Measurements from ENCODE around the gene CPEB4.

The CPEB4 gene

GRCh38 chr5:173859408-173860159 is 28.6 kb upstream of the CPEB4 start:
- no peak for DNase-seq

- DNase-seq: no peak
These were observed 26.1 kb upstream of the CPEB4 start for GRCh38 chr5:173862047-173862477.

- DNase-seq: no peak
These were observed 24.8 kb upstream of the CPEB4 start for GRCh38 chr5:173863359-173863758.

- no peak for DNase-seq
These were observed 23.8 kb upstream of the CPEB4 start for GRCh38 chr5:173864126-173865050.

GRCh38 chr5:173866243-173866857 is 21.8 kb upstream of the CPEB4 start:
- no peak for DNase-seq

- DNase-seq: no peak
These were observed 21.1 kb upstream of the CPEB4 start for GRCh38 chr5:173866858-173867679.

- DNase-seq: peak; percentile 57
These were observed 19.9 kb upstream of the CPEB4 start for GRCh38 chr5:173868096-173868880.

- DNase-seq: no peak
These were observed 18.8 kb upstream of the CPEB4 start for GRCh38 chr5:173869316-173869715.

- no peak for DNase-seq
These were observed 15.2 kb upstream of the CPEB4 start for GRCh38 chr5:173872957-173873305.

- no peak for DNase-seq
These were observed 14.7 kb upstream of the CPEB4 start for GRCh38 chr5:173873306-173873922.

- DNase-seq: no peak
These were observed 13.0 kb upstream of the CPEB4 start for GRCh38 chr5:173875189-173875588.

GRCh38 chr5:173878224-173878967 is 9.8 kb upstream of the CPEB4 start:
- DNase-seq: no peak

- peak; percentile 72 for DNase-seq
These were observed 7.7 kb upstream of the CPEB4 start for GRCh38 chr5:173880306-173880985.

- DNase-seq: no peak
These were observed 6.2 kb upstream of the CPEB4 start for GRCh38 chr5:173881811-173882575.

- DNase-seq: peak; percentile 10
These were observed 5.5 kb upstream of the CPEB4 start for GRCh38 chr5:173882632-173883031.

GRCh38 chr5:173883347-173883924 is 4.7 kb upstream of the CPEB4 start:
- DNase-seq: no peak

GRCh38 chr5:173884402-173885053 is 3.6 kb upstream of the CPEB4 start:
- no peak for DNase-seq

- no peak for DNase-seq
These were observed 3.1 kb upstream of the CPEB4 start for GRCh38 chr5:173885054-173885443.

All from fibroblast of upper back skin (primary cell).